Lung microvascular endothelial cell (primary cell): ENCODE data around the gene C5orf15. TPM values are rescaled to one million over a fixed set of nuclear protein-coding genes. Genes with fewer than 3 reads are reported as not detected.
"Not testable (repeated sequence)": the region's sequence is repeated elsewhere in the genome, so short reads cannot be mapped to it uniquely, and the experiment has no call there.

Experiments
- DNase-seq, 2 donors: peaks; one replicate each; pipeline versions ENCODE4 v3.0.0 to v3.0.0-alpha.2; 2010; ENCODE audit warnings: low read depth in 2 of 2
- total RNA-seq: library from RNA; depleted of rRNA; stranded (reverse); fragments of >200 nt; gene quantifications from 2 replicates; pipeline ENCODE4 v1.2.1, GENCODE V29; 2014

The C5orf15 gene
- total RNA-seq, 1 donor from 2014 or later: 17.1 TPM

DNA sequence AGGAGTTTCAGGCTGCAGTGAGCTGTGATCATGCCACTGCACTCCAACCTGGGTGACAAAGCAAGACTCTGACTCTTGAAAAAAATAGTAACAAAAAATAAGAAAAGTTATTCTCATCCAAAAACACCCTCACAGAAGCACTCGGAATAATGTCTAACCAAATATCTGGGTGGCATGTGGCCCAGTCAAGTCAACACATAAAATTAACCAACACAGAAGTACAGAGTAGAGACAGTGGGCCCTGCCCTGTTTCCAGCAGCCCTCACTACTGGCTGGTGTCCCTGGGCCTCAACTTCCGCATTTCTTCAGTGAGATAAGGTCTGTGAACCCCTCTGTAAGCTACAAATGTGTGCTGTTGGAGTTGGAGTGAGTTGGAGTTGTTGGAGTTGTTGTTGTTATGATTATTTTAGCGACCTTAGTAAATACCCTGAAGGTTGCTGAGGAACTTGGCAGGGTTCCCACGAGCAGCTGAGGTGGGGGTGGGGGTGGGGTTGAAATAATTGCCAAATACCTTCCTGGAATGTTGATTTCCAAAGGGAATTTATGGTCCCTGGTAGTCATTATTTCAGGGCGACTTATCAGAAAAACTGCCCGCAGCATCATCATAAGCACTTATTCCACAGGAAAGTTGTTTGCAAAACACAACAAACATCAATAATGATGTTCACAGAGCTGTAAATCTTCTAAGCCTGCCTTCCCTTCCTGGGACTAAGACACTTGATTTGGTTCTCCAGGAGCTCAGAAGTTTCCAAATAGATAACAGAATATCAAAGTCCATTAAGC, 30.2 kb downstream of the C5orf15 start:
- peak; percentile 5 to 6 for DNase-seq

DNA sequence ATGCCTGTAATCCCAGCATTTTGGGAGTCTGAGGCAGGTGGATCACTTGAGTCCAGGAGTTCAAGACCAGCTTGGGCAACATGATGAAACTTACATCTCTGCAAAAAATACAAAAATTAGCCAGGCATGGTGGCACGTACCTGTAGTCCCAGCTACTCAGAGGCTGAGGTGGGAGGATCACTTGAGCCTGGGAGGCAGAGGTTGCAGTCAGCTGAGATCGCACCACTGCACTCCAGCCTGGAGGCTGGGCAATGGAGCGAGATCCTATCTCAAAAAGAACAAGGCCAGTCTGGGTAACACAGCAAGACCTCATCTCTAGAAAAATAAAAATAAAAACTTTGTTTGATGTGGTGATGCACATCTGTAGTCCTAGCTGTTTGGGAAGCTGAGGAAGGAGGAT, 30.8 kb downstream of the C5orf15 start:
- DNase-seq: not testable (repeated sequence)

DNA sequence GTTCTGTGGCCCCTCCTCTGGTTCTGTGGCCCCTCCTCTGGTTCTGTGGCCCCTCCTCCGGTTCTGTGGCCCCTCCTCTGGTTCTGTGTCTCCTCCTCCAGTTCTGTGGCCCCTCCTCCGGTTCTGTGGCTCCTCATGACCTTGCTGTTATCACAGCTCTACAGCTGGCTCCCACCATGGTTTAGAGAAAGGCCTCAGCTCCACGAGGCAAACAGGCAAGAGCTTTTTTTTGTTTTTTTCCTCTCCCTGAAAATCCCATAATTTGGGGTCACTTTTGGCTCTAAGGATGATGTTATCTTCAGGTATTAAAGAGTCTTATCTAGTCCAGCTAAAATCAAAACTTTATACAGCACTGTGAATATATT, 31.8 kb downstream of the C5orf15 start:
- DNase-seq: no peak

DNA sequence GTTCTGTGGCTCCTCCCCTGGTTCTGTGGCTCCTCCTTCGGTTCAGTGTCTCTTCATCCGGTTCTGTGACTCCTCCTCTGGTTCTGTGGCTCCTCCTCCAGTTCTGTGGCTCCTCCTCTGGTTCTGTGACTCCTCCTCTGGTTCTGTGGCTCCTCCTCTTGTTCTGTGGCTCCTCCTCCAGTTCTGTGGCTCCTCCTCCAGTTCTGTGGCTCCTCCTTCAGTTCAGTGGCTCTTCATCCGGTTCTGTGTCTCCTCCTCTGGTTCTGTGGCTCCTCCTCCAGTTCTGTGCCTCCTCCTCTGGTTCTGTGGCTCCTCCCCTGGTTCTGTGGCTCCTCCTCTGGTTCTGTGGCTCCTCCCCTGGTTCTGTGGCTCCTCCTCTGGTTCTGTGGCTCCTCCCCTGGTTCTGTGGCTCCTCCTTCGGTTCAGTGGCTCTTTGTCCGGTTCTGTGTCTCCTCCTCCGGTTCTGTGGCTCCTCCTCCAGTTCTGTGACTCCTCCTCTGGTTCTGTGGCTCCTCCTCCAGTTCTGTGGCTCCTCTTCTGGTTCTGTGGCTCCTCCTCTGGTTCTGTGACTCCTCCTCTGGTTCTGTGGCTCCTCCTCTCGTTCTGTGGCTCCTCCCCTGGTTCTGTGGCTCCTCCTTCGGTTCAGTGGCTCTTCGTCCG, 32.3 kb downstream of the C5orf15 start:
- not testable (repeated sequence) for DNase-seq

DNA sequence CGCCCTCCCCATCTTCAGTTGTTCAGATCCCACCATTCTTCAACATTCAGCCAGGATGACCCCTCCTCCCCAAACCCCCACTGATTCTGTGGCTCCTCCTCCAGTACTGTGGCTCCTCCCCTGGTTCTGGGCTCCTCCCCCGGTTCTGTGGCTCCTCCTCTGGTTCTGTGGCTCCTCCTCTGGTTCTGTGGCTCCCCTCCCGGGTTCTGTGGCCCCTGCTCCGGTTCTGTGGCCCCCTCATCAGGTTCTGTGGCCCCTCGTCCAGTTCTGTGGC, 32.8 kb downstream of the C5orf15 start:
- DNase-seq: no peak

DNA sequence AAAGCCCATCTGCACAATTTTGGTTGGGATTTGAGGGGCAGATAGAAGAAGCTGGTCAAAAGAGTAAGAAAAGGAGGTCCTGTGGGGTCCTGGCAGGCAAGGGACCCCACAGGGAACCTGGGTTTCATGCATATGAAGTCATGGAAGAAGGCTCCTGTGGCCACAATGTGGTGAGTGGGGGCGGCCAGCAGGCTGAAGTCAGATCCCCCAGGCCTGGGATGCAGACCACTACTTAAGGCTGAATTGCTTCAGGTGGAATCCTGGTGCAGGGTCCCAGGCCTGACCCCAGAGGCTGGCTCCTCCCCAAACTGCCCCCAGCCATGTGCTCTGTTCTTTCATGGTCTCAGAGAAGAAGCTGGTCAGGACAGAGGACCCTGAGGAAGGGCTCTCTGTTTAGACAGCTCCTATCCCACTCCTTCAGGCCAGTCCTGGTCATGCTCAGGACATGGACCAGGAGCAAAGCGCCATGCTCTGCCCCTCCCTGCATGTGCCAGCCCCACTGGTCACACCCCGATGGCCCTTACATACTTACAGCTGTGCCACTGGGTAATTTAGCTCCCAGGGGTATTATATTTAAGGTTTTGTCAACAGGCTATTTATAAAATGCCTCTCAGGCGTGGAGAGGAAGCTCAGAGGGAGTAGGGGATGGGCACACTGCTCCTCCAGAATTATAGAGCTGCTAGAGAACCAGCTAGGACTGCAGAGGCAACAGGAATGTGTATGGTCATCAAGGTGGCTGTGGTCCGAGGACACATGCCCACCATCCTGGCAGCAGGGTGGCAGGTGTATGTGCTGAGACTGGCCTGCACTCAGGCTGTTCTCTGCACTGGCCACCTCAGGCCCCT, 33.4 kb downstream of the C5orf15 start:
- DNase-seq: no peak

DNA sequence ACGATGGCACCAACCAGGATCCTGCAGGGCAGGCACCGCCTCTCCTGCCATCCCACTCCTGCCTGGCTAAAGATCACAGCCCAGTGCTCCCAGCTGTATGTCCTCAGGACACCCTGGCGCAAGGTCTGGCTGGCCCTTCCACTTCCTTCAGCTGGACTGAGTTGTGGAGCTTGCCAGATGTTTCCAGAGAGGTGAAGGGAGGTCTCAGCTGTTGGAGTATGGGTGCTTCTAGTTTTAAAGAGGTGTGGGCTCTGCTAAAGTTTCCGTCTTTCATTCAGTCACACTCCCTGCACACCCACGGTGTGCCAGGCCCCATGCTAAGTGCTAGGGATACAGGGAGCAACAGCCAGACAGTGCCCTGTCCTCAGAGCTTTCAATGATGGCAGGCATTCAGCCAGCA, 34.1 kb downstream of the C5orf15 start:
- DNase-seq: no peak

DNA sequence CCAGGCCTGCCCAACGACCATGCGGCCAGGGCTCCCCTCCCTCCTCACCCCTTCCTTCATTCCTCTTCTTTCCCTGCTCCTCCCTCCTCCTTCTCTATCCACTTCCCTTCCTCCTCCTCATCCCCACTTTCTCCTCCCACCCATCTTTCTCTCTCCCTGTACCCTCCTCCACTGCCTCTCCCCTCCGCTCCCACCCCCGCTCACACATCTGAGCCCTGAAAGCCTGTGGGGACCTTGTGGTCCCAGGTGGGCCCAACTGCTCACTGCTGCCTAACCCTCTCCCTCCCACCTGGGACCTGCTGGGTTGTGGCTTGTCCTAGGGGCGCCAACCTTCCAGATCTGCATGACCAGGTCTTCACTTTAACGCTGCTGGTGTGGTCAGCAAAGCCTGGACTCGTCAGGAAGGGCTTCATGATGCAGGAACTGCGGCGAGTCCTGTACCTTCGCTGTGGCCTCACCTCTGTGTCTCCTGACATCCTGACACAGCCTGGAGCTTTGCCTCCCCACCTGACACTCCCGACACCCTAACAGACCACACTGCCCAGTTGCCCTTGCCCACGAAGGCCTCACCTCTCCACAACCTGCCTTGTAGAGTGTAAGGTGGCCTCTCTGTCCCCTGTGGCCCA, 34.6 kb downstream of the C5orf15 start:
- DNase-seq: no peak

DNA sequence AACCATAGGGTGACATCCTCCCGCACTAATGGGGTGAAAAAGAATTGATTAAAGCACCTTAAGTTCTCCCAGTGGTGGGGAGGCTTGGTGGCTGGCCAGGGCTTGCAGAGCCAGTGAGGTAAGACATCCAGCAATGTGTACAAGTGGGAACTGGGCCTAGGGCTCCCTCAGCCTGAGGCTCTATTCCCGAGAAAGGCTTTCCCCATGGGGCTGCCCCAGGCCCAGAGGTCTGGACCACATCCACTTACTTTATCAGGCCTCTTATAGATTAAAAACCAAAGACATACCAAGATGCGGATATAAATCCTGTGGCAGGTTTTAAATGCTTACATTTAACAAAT, 35.3 kb downstream of the C5orf15 start:
- DNase-seq: no peak

DNA sequence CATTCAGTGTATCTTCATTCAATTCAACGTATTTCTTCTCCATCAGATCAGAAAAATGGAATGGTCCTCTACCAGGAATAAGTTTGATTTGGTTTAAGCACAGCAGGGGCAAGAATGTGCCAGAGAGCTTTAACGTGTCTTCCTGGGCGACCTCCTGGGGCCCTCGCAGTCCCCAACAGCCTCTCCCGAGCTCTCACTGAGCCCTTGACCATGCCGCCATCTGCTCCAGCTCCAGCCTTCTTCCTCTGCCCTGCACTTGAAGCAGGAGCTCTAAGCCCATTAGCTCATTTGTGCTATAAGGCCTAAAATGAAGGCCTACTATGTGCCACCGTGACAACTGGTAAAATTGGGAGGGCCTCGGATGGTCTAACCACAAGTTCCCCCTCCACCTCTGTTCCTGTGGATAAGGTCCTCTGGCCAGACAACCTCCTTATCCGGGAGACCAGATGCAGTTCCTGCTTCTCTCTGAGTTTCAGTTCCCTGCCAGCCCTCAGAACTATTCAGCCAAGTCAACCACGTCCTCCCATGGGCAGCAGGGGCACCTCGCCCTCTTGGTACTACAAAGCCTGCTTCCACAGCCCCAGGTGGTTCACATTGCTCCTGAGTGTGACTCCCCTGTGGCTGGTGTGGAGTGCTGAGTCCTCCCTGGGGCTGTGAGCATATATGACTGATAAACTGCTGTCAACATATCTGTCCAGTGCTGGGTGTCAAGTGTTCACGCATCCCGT, 35.8 kb downstream of the C5orf15 start:
- DNase-seq: no peak

DNA sequence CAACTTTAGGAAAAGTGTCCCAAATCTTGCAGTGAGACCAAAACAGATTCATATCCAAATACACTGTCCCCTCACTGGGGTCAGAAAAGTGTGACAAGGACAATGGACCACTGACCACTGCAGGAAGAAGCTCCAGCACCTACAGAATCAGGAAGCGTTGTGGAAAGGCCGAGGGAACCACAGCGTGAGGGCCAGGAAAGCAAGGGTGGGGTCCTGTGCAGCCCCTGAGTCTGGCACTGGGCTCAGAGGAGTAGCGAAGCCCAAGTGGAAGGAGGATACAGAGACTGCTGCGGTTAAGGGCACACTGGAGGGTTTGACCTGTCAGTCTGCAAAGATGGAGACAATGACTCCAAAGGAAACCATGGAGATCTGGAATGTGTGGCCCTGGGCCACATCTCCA, 36.9 kb downstream of the C5orf15 start:
- no peak for DNase-seq

DNA sequence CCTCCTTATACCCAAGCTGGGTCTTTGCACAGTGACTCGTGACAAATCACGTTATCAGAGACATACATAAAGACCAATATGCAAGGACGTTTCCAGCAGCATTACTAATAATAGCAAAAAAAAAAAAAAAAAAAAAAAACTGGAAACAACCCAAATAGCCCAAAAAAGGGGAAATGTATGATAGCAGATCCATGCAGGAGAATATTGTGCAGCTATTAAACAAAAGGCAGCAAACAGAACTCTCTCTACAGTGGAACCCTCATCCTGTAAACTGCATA, 37.7 kb downstream of the C5orf15 start:
- no peak for DNase-seq

DNA sequence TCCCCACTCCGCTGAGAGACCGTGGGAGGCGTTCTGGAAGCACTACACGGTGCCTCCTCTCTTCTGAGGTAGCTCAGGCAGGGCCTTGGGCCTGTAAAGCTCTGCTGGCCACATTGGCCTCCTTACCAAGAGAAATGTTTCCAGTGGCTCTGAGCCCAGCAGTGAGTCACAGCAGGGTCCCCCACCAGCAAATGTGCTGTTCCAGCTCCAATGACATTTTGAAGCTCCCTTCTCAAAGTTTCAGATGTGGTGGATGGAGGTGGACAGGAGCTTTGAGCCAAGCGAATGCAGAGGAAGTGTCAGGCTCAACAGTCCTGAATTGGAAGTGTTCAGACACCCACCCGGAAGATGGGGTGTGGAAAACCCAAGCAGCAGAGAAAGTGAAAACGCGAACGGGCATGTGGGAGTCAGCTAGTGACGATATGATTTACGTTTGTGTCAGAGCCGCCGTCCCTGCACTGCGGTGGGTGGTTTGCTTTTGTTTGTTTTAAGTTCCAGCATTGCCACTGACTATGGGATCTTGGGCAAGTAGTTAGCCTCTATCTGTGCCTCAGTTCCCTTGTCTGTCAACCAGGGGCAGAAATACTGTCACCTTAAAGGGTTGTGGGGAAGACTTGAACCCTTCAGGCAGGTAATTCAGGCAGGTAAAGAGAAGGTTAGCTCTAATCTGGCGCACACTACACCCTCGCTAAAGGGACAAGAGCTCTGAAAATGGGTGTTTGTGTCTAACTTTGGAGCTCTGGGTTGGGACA, 38.2 kb downstream of the C5orf15 start:
- peak; percentile 33 to 65 for DNase-seq

DNA sequence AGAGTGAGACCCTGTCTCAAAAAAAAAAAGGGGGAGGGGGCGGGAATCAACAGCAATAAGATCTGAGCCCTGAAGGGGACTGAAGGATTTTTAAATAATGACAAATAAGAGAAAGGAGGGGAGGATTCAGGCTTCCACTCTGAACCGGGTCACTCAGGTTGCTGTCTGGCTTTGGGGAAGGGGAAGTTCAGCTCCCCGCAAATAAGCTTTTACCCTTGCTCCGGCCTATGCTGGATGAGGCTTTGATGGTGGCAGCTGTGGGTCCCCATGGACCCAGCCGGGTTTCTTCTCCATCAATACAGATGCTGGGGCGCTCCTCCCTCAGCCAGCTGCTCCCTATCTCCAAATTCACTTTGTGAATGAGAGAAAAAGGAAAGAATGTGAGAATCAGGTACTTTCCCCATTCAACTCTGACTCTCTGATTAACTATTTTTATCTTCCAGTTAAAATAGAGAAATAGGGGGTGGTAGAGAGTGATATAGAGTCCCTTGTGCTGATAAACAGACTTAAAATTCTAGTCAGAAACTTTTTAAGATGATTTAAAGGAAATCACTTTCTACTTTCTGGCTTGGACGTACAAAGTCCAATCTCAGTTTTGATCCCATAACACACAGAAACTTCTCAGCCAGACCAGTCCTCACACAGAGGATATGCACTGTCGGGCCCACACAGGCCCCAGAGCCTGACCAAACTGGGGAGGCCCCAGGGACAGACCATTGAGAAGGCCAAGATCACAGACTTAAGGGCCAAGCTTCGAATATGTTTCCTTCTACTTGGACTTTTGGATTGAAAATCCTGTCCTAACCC, 39.6 kb downstream of the C5orf15 start:
- no peak for DNase-seq

DNA sequence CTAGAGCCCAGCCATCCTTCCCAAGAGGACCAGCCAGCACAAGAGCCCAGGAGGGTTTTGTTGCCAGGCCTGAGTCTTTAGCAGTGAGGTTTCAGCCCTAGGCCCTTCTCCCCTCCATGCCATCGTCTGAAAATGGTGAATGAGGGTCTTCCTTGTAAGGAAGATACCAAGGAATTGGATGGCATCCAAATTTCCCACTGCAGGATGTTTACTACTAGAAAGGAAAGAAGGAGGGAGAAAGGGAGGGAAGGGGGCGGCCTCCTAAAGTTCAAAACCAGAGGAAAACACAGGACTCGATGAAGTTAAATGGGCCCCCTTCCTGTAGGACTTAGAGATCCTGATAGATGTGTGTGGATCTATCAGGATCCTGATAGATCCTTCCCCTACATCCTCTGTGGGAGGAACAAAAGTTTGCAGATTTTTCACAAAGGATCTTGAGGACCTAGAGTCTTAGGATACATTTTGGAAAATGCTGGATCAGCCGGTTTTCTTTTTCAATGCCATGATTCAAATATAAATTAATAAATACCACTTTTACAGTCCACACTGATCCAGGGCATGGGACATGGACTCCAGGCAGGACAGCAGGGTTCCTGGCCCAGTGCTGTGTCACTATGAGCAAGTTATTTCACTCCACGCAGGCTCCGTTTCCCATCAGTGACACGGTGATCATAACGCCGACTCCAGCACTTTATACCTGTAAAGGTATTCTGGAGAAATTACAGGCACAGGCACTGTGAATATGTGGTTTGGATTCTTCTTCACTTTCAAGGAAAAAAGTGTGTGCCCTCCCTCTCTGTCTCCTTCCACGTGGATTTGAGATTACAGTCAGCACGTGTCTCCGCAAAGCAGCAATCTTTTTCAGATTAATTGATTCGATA, 40.9 kb downstream of the C5orf15 start:
- DNase-seq: peak in 1 of 2 donors; percentile 24

DNA sequence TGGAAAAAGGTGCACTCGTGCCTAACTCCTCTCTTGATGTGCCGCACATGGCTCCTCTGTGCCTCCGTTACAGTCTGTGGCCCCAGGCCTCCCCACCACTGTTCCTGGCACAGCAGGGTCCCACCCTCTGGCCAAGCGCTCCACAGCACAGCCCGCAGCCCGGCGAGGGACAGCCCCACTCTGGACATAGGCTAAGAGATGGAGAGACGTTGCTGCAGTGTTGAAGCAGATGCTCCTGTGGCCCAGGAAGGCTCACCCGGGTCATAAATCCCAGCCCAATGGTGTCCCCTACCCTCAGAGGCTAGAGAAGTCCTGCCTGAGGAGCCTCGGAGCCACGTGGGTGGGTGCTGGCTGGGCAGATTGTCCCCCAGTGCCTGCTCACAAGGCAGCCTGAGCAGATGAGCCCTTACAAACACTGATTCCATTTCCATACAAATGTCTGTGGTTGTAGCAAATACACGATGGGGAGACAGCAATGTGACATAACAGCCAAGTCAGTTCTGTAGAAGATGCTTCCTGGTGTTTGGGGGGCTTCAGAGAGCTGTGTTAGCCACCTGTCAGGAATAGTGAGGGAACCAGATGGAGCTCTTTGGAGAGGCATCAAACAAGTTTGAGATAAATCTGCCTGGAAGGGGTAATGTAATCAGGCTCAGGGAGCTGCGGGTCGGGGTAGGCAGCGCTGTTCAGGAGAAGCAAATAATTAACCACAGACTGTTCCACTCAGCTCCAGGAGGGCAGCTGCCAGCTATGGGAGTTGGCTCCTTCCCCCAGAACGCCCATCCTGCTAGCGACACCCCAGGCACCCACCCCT, 41.7 kb downstream of the C5orf15 start:
- no peak for DNase-seq

DNA sequence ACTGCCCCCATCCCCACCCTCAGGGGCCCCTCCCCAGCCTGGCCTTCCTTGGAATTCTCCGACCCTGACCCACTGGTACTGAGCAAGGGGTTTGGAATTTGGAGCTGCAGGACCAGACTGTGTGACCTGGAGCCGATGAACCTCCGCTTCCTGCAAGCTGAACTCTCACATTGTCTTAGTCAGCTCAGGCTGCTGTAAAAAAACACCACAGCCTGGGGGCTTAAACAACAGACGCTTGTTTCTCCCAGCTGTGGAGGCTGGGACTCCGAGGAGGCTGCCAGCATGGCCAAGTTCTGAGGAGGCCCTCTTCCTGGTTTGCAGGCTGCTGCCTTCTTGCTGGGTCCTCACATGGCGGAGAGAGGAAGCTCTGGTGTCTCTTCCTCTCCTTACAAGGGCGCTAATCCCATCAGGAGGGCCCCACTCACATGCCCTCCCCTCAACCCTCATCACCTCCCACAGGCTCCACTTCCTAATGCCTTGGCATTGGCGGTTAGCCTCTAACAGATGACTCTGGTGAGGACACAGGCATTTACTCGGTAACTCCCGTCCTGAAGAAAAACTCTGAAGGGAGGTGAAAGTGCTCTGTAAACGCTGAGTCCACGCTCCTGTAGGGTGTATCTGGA, 42.4 kb downstream of the C5orf15 start:
- peak in 1 of 2 donors; percentile 14 for DNase-seq

DNA sequence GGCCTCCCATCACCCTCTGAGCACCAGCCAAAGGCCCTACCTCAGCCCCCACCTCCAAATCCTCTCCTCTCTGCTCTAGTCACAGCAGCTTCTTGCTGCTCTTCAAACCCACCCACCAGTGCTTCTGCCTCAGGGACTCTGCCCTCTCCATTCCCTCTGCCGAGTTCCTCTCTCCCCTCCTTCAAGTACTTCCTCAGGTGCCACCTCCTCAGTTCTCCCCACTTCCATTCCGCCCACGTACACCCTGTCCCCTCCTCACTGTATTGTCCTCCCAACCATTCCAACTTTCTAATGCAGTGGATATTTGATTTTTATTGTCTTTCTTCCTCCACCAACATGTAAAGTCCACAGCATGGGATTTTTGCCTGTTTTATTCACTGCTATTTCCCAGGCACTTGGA, 43.2 kb downstream of the C5orf15 start:
- DNase-seq: no peak
